Stomach (tissue), 9 donors: ENCODE data around the gene RNF114. TPM values are rescaled to one million over a fixed set of nuclear protein-coding genes. Genes with fewer than 3 reads are reported as not detected.

Experiments used
- DNase-seq, 2 donors: peaks; one replicate each; pipeline versions ENCODE4 v3.0.0 to v3.0.0-alpha.2; 2013 to 2019
- H3K27ac ChIP-seq, 5 donors: fragments of 200-600 bp in 4 of 5; sonication (generic) in 4 of 5; one replicate each; pipeline ENCODE4 v1.5.1; 2013 to 2019; ENCODE audit warnings: mild to moderate bottlenecking in 1 of 5, moderate library complexity in 1 of 5
- H3K27me3 ChIP-seq, 3 donors: fragments of 200-600 bp; sonication (generic); one replicate each; pipeline ENCODE4 v1.5.1; 2017 to 2019; ENCODE audit warnings: mixed run types in 1 of 3
- H3K36me3 ChIP-seq, 4 donors: fragments of 200-600 bp; sonication (generic); 1 replicate in 3 of 4; 2 replicates in 1 of 4; pipeline ENCODE4 v1.5.1; 2016 to 2019
- H3K4me1 ChIP-seq, 4 donors: fragments of 200-600 bp; sonication (generic); one replicate each; pipeline ENCODE4 v1.5.1; 2016 to 2019
- H3K4me3 ChIP-seq, 4 donors: fragments of 200-600 bp; sonication (generic) in 3 of 4; one replicate each; pipeline ENCODE4 v1.5.1; 2016 to 2019; ENCODE audit warnings: mild to moderate bottlenecking in 1 of 4
- H3K9me3 ChIP-seq, 4 donors: fragments of 200-600 bp; sonication (generic); one replicate each; pipeline ENCODE4 v1.5.1; 2016 to 2019
- CTCF ChIP-seq, 7 experiments: fragments of 450-650 bp in 4 of 7; fragments of 200-600 bp in 3 of 7; sonication (generic) in 3 of 7; IDR thresholded peaks; one replicate each; pipeline ENCODE4 v1.5.1; 2016 to 2019; ENCODE audit warnings: antibody characterized with exemption in 7 of 7, control low read depth in 2 of 7, mild to moderate bottlenecking in 1 of 7
- EP300 ChIP-seq: sonication (generic); formaldehyde crosslinking; IDR thresholded peaks from one replicate; pipeline ENCODE4 v1.6.1; 2017; ENCODE audit warnings: antibody characterized with exemption
- POLR2A ChIP-seq, 4 donors: fragments of 450-650 bp; IDR thresholded peaks; one replicate each; pipeline ENCODE4 v1.6.1; 2016; ENCODE audit warnings: antibody characterized with exemption in 4 of 4, control low read depth in 2 of 4, mild to moderate bottlenecking in 1 of 4, moderate library complexity in 1 of 4
- POLR2AphosphoS5 ChIP-seq, 3 donors: sonication (generic); formaldehyde crosslinking; IDR thresholded peaks; one replicate each; pipeline ENCODE4 v1.6.1; 2016; ENCODE audit warnings: antibody characterized with exemption in 3 of 3
- WGBS, 5 donors: extraction: QIAGEN DNeasy Blood & Tissue Kit in 3 of 5; methylation state at CpG; one replicate each; pipeline versions ENCODE4 v1.1.5 to v1.1.7; 2013 to 2018; 5-methylcytosine and 5-hydroxymethylcytosine counted together
- intact Hi-C: fragments of 100-400 bp; cut with DNase I; formaldehyde crosslinking; loops from one replicate; pipeline ENCODE4 v1.15.1; 2023; ENCODE audit warnings: low total_unique reads
- polyA plus RNA-seq, 3 donors: library from polyadenylated mRNA; stranded (reverse); fragments of 200-250 nt; gene quantifications; one replicate each; pipeline ENCODE4 v1.2.3, GENCODE V29; 2013
- total RNA-seq, 5 donors: library from RNA; depleted of rRNA; stranded (reverse); fragments of >200 nt; gene quantifications; one replicate each; pipeline versions ENCODE4 v1.1.0 to v1.2.3, GENCODE V29; 2014 to 2016
- donor health status: healthy with polysubstance abuse.
- donor health status: Bipolar disorder and iron deficiency.
- donor health status: healthy.

The RNF114 gene
- total and polyA plus RNA-seq, 8 donors = 29.5 to 317 (median 63.6) TPM

GRCh38 chr20:49913399-49914047 is 22.7 kb upstream of the RNF114 start:
- 73 to 85% (median 81%) methylated on average over 16 of the region's 16 CpGs for WGBS, 5 donors
- peaks cover 0 to 21% (median 14%) of the 10 kb centered on the region in 4 donors for H3K36me3 ChIP-seq
- intact Hi-C loops = no loop called here
- no peaks in the 10 kb centered on the region for H3K9me3 ChIP-seq
- peak overlapping the region; percentile 74 to 100 (median 90) for H3K4me3 ChIP-seq
- peaks cover 45 to 82% (median 65%) of the 10 kb centered on the region in 4 donors for H3K4me1 ChIP-seq
- DNase-seq = no peak
- no peaks in the 10 kb centered on the region for H3K27me3 ChIP-seq
- H3K27ac ChIP-seq = no peak overlapping the region
- TF ChIP-seq EP300 (no peak), CTCF (IDR thresholded peaks at IDR 0.05) (no peak), POLR2AphosphoS5 (IDR thresholded peaks at IDR 0.05) (no peak), POLR2A (IDR thresholded peaks at IDR 0.05) (no peak)

- peak in 1 of 2 donors; percentile 52 for DNase-seq
Measured at GRCh38 chr20:49914310-49915117, 21.7 kb upstream of the RNF114 start.

GRCh38 chr20:49915118-49915379 is 21.1 kb upstream of the RNF114 start:
- no peak for DNase-seq
- intact Hi-C loops = no loop called here
- Histone ChIP-seq H3K27ac (peak overlapping the region; percentile 93 to 99 (median 96)), H3K9me3 (no peaks in the 10 kb centered on the region), H3K27me3 (no peaks in the 10 kb centered on the region), H3K4me1 (peaks cover 31 to 67% (median 50%) of the 10 kb centered on the region in 4 donors), H3K4me3 (peak overlapping the region; percentile 74 to 100 (median 90)), H3K36me3 (peaks cover 0 to 7% (median 2%) of the 10 kb centered on the region in 4 donors)
- no peak for TF ChIP-seq POLR2AphosphoS5 (IDR thresholded peaks at IDR 0.05)
- no peak for TF ChIP-seq CTCF (IDR thresholded peaks at IDR 0.05)
- 0 to 1% (median 0%) methylated on average over 1 to 23 of the region's 23 CpGs for WGBS, 5 donors

More at GRCh38 chr20:49914310-49915117, 21.7 kb upstream of the RNF114 start:
- Histone ChIP-seq H3K36me3 (peaks cover 0 to 13% (median 6%) of the 10 kb centered on the region in 4 donors), H3K27ac (peak overlapping the region; percentile 93 to 99 (median 96)), H3K4me1 (peaks cover 36 to 72% (median 56%) of the 10 kb centered on the region in 4 donors), H3K27me3 (no peaks in the 10 kb centered on the region), H3K9me3 (no peaks in the 10 kb centered on the region), H3K4me3 (peak overlapping the region; percentile 74 to 100 (median 90))
- TF ChIP-seq CTCF (IDR thresholded peaks at IDR 0.05) = no peak
- no peak for TF ChIP-seq POLR2A (IDR thresholded peaks at IDR 0.05)
- TF ChIP-seq POLR2AphosphoS5 (IDR thresholded peaks at IDR 0.05) = no peak
- TF ChIP-seq EP300 = no peak
- intact Hi-C loops = no loop called here
- 2 to 5% (median 4%) methylated on average over 19 of the region's 19 CpGs for WGBS, 5 donors

GRCh38 chr20:49915380-49916145 is 20.6 kb upstream of the RNF114 start, which contains the start of gene SPATA2:
TSS of gene SPATA2 (minus strand) at chr20:49915529. CDS start at chr20:49908490, 7,039 bp downstream.
- peaks cover 0 to 2% (median 0%) of the 10 kb centered on the region in 4 donors for H3K36me3 ChIP-seq
- H3K27me3 ChIP-seq = no peaks in the 10 kb centered on the region
- WGBS, 5 donors = 0% methylated on average over 45 to 69 of the region's 69 CpGs
- peak within 1 kb of the TSS; percentile 74 to 100 (median 90) for H3K4me3 ChIP-seq
- intact Hi-C loops = no loop called here
- TF ChIP-seq EP300 = no peak
- peak in 1 of 4 donors; percentile 39 for TF ChIP-seq POLR2A (IDR thresholded peaks at IDR 0.05)
- TF ChIP-seq POLR2AphosphoS5 (IDR thresholded peaks at IDR 0.05) = peak; percentile 6 to 64 (median 55)
- no peak for TF ChIP-seq CTCF (IDR thresholded peaks at IDR 0.05)
- H3K4me1 ChIP-seq = peaks cover 26 to 62% (median 46%) of the 10 kb centered on the region in 4 donors
- H3K9me3 ChIP-seq = no peaks in the 10 kb centered on the region
- DNase-seq = peak; percentile 98
- peak within 1 kb of the TSS; percentile 93 to 99 (median 96) for H3K27ac ChIP-seq
